ENCODE measurements around the gene SREBF1. TPM values are rescaled to one million over a fixed set of nuclear protein-coding genes. Genes with fewer than 3 reads are reported as not detected.

Gene SREBF1
- total RNA-seq, 1 experiment from 2014 or later: 104 TPM

DNA sequence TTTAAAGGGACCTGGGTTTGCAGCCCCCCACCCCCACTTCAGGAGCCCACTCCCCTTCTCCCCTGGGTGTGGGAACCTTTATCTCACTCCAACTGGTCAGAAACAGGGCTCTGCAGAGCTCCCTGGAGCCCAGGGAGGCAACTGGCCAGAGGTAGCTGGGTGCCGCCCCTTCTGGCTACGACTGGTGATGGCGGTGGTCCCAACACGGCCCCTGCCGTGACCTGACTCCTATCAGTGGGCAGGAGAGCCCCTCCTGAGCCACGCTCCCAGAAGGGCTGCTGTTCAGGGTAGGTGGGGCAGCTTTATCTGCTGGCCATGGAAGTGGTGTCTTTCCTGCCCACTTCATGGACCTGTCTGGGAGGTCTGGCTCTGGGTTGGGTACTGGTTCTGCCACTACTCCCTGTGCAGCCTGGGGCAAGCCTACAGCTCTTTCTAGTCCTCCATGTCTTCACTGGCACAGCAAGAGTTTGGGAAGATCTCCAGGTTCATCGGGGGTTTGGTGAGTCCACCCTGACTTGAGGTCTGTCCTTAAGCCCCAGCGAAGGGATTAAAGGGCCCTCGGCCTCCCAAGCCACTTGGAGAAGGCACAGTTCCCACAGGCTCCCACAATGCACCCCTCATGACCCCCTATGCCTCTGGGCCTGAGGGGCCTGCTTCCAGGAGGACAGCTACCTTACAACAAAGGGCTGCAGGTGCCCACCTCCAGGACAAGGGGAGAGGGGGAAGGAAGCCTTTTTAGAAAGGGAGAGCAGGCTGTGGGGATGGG is 5.5 kb upstream of the SREBF1 start:
- Mint-ChIP-seq H3K27ac (ENCODE audit: unreplicated experiment) (no peak overlapping the region), H3K4me3 (ENCODE audit: low read depth, unreplicated experiment) (no peak overlapping the region), H3K36me3 (ENCODE audit: insufficient read depth, unreplicated experiment) (peaks cover 31% of the 10 kb centered on the region), H3K9me3 (ENCODE audit: low read depth, unreplicated experiment) (no peaks in the 10 kb centered on the region), H3K4me1 (ENCODE audit: low read depth, unreplicated experiment) (peaks cover 16% of the 10 kb centered on the region), H3K27me3 (ENCODE audit: unreplicated experiment) (no peaks in the 10 kb centered on the region)
- DNase-seq: no peak
- TF ChIP-seq, protein P1, sequence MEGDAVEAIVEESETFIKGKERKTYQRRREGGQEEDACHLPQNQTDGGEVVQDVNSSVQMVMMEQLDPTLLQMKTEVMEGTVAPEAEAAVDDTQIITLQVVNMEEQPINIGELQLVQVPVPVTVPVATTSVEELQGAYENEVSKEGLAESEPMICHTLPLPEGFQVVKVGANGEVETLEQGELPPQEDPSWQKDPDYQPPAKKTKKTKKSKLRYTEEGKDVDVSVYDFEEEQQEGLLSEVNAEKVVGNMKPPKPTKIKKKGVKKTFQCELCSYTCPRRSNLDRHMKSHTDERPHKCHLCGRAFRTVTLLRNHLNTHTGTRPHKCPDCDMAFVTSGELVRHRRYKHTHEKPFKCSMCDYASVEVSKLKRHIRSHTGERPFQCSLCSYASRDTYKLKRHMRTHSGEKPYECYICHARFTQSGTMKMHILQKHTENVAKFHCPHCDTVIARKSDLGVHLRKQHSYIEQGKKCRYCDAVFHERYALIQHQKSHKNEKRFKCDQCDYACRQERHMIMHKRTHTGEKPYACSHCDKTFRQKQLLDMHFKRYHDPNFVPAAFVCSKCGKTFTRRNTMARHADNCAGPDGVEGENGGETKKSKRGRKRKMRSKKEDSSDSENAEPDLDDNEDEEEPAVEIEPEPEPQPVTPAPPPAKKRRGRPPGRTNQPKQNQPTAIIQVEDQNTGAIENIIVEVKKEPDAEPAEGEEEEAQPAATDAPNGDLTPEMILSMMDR (IDR thresholded peaks at IDR 0.05; ENCODE audit: unreplicated experiment): no peak
- CTCF ChIA-PET: interaction anchor here (0.8 kb wide), 1 partner anchor 13 kb away, joined by 3 read pairs; no protein-coding TSS in a partner anchor
- BruUV-seq (replicated peaks): no TSS peak
- intact Hi-C loops (cut with micrococcal nuclease; ENCODE audit: unreplicated experiment): no loop called here

DNA sequence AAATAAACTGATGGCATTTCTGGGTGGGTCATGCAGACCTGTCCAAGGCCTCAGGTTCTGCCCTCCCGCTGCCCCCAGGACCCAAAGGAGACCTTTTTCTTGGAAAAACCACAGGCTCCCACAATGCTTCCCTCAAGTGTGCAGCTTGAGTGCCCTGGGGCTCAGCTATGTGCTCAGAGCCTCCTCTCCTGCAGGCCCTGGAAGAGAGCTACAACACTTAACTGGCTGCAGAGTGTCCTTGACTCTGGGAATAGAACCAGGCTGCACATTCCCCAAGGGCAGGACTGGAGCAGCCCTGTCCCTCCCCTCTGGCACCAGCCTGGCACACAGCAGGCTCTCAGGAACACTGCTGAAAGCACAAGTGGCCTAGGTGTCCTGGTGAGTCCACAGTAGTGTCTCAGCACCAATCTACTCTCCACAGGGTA is 4.8 kb upstream of the SREBF1 start:
- TF ChIP-seq, protein P1 (IDR thresholded peaks at IDR 0.05; ENCODE audit: unreplicated experiment): no peak
- intact Hi-C loops (cut with micrococcal nuclease; ENCODE audit: unreplicated experiment): no loop called here
- Mint-ChIP-seq H3K4me1 (ENCODE audit: low read depth, unreplicated experiment) (peaks cover 18% of the 10 kb centered on the region), H3K9me3 (ENCODE audit: low read depth, unreplicated experiment) (no peaks in the 10 kb centered on the region), H3K27me3 (ENCODE audit: unreplicated experiment) (no peaks in the 10 kb centered on the region), H3K4me3 (ENCODE audit: low read depth, unreplicated experiment) (no peak overlapping the region), H3K27ac (ENCODE audit: unreplicated experiment) (peak overlapping the region; percentile 90), H3K36me3 (ENCODE audit: insufficient read depth, unreplicated experiment) (peaks cover 32% of the 10 kb centered on the region)
- BruUV-seq (replicated peaks): no TSS peak
- DNase-seq: no peak
- CTCF ChIA-PET: no interaction called here

DNA sequence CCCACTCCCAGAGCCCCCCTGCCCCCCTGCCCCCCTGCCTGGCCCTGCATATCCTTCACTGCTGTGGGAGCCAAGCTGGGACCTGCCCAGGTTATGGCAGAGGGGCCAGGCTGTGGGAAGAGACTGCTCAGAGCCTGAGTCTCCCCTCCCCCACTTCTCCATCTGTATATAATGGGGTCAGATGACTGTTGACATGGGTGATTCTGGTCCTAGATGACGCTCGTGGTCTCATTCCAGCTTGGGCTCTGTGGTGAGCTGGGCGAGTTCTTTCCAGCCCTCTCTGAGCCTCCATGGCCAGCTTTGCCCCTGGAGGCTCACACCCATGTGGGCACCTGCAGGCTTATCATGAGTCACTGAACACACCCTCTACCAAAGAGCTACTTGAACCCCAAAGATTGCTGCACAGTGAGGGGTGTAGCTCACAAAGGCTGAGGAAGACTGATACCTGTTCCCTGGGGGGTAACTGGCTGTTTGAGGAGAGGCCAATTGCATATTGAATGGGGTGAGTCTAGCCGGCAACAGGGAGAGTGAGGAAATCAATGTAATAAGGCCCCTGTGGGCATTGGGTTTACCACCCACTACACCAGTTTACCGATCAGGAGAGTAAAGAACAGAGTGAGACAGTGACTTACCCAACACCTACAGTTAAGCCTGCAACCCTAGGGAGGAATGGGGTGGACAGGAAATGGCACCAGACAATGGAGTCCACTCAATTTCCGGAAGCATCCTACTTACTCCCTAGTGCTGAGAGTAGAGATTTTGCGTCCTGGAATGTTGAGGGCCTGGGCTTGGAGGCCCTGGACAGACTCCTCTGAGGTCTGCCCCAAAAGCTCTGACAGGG is 4.2 kb upstream of the SREBF1 start:
- peak overlapping the region; percentile 24 for H3K4me3 Mint-ChIP-seq (ENCODE audit: low read depth, unreplicated experiment)
- H3K4me1 Mint-ChIP-seq (ENCODE audit: low read depth, unreplicated experiment): peaks cover 18% of the 10 kb centered on the region
- H3K27me3 Mint-ChIP-seq (ENCODE audit: unreplicated experiment): no peaks in the 10 kb centered on the region
- H3K36me3 Mint-ChIP-seq (ENCODE audit: insufficient read depth, unreplicated experiment): peaks cover 38% of the 10 kb centered on the region
- no TSS peak for BruUV-seq (replicated peaks)
- CTCF ChIA-PET: interaction anchor here (0.9 kb wide), 1 partner anchor 36 kb away, joined by 7 read pairs; no protein-coding TSS in a partner anchor
- DNase-seq: no peak
- no peaks in the 10 kb centered on the region for H3K9me3 Mint-ChIP-seq (ENCODE audit: low read depth, unreplicated experiment)
- H3K27ac Mint-ChIP-seq (ENCODE audit: unreplicated experiment): peak overlapping the region; percentile 90
- TF ChIP-seq, protein P1 (IDR thresholded peaks at IDR 0.05; ENCODE audit: unreplicated experiment): no peak
- intact Hi-C loops (cut with micrococcal nuclease; ENCODE audit: unreplicated experiment): no loop called here

DNA sequence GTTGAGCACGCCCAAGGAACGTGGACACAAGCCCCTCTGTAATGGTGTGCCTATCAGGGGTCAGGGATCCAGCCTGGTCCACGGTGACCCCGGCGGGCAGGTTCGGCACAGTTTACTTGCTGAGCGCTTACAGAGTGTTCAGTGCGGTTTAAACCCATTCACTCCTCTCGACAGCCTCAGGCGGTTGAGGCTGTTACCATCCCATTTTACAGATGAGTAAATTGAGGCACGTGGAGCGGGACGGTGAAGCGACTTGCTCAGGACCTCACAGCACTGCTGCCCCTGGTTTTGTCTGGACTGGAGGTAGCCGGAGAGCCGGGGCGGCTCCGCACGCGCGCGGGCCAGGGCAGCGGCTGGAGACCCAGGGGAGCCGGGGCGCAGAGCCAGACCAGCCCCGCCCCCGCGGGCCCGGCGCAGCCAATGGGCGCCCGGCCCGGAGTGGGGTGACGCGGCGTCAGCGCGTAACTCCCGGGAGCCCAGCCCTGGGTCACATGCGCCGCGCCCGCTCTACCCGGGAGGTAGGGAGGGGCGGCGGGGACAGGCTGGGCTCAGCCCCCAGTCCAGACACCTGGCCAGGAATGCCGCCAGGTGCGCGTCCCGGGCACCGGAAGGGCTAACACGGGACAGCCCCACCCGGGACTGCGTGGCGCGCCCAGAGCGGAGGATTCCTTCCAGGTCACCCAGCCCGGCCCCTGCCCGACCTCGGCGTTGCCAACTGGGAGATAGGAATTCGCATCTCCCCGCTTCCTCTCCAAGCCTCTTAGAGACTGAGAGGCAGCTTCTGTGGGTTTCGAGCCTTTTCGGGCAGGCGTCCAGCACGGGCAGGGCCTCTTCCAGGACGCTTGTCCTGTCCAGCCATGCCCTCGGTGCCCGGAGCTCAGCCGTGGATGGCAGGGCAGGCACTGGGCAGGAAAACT is 3.3 kb upstream of the SREBF1 start:
- intact Hi-C loops (cut with micrococcal nuclease; ENCODE audit: unreplicated experiment): loop anchor here (5.0 kb wide), 1 partner anchor 103 kb away; no protein-coding TSS in a partner anchor
- CTCF ChIA-PET: interaction anchor here (0.9 kb wide), 1 partner anchor 36 kb away, joined by 7 read pairs; no protein-coding TSS in a partner anchor
- H3K27me3 Mint-ChIP-seq (ENCODE audit: unreplicated experiment): no peaks in the 10 kb centered on the region
- DNase-seq: peak; percentile 93
- H3K4me3 Mint-ChIP-seq (ENCODE audit: low read depth, unreplicated experiment): peak overlapping the region; percentile 14
- H3K36me3 Mint-ChIP-seq (ENCODE audit: insufficient read depth, unreplicated experiment): peaks cover 44% of the 10 kb centered on the region
- BruUV-seq (replicated peaks): TSS peak; percentile 46
- TF ChIP-seq, protein P1 (IDR thresholded peaks at IDR 0.05; ENCODE audit: unreplicated experiment): no peak
- H3K9me3 Mint-ChIP-seq (ENCODE audit: low read depth, unreplicated experiment): no peaks in the 10 kb centered on the region
- peak overlapping the region; percentile 95 for H3K27ac Mint-ChIP-seq (ENCODE audit: unreplicated experiment)
- peaks cover 19% of the 10 kb centered on the region for H3K4me1 Mint-ChIP-seq (ENCODE audit: low read depth, unreplicated experiment)
